ENCODE data around the gene S100A9.
"Not testable (repeated sequence)": the region's sequence is repeated elsewhere in the genome, so short reads cannot be mapped to it uniquely, and the experiment has no call there.

Gene S100A9

DNA sequence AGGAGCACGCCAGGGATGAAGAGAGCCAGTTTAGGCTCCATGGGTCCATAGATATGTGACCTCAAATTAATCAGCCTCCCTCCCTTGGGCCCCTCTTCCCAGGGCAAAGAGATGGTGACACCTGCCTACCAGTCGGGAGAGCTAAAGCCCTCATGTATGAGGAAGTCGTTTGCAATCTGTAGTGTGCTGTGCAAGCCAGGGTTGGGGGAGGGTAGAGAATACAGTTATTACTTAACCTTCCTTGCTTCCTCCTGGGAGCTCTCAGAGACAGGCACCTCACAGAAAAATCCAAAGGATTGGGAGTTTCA is 13.0 kb upstream of the S100A9 start:
- no peak overlapping the region for H3K4me3 ChIP-seq (ENCODE audit: low read depth, low read length)

GRCh38 chr1:153345187-153346076 is 12.2 kb upstream of the S100A9 start:
- no peak overlapping the region for H3K4me3 ChIP-seq (ENCODE audit: low read depth, low read length)

DNA sequence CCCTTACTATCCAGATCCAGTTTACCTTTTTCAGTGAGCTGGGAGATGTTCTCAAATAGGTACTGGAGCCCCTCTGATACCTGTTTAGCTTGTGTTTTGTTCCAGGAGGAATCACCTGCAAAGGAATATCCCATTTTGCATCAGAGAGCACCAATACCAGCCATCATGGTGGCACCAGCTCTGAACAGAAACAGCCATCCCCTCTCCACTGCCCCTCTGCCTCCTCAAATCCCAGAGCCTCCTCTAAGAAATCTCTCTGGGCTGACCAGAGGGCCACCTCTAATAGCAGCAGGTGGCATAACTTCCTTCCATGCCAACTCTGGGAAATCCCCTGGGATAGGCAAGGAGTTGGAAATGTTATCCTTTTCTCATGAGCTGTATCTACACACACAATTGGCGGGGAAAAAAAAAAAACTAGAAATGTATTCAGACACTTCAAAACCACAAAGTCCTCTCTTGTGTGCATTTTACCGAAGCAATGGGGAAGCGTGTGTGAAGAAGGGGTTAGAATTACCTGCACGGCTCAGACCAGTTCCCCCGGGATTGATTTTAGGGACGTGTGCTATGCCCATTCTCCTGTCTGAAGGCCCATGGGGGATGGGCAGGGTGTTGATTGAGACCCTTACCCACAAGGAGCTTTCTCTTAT is 11.5 kb upstream of the S100A9 start:
- H3K4me3 ChIP-seq (ENCODE audit: low read depth, low read length), result no peak overlapping the region

GRCh38 chr1:153347049-153347448 is 10.6 kb upstream of the S100A9 start:
- H3K4me3 ChIP-seq (ENCODE audit: low read depth, low read length), result not testable (repeated sequence)

GRCh38 chr1:153347856-153348255 is 9.8 kb upstream of the S100A9 start:
- H3K4me3 ChIP-seq (ENCODE audit: low read depth, low read length), result no peak overlapping the region

DNA sequence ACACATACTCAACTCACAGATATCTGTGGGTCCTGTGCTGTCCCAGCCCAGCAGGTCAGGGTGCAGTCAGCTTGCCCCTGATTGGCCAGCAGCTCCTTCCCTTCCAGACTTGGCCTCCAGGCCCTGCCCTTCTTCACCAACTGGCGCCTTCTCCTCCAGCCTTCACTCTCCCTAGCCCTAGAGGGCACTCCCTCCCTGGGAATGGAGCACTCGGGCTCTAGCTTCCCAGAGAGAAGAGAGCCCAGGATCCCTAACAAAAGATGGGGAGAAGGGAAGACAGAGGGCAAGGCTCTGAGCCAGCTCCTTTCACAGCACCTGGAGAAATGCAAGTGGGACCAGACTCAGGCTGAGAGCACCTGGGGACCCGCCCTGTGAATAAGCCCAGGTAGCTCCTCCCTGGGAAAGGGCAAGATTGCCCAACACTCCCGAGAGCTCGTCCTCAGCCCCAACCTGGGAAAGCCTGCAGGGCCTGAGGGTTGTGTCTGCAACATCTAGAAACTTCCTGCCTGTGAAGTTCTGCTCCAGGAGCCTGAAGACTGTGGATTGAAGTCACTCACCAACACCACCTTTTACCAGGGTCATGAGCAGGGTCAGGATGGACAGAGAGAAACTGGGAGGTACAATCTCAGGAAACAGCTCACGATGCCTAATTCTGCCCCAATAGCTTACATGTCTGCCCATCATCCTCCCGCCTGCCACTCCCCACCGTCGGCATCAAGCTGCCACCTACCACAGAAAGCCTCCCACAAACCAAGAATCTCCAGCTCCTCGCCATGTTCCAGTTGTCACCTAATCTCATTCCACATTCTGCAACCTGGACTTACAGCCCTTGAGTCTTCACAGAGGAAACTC is 8.9 kb upstream of the S100A9 start, which contains the start of gene PGLYRP4:
Gene PGLYRP4, minus strand, starts transcription at position 331 of the 852 bp plus-strand sequence. CDS start 909 bp downstream, outside the sequence.
- H3K4me3 ChIP-seq (ENCODE audit: low read depth, low read length), result no peak within 1 kb of the TSS

- no peak overlapping the region for H3K4me3 ChIP-seq (ENCODE audit: low read depth, low read length)
Measured at GRCh38 chr1:153349363-153350320, 8.0 kb upstream of the S100A9 start.

DNA sequence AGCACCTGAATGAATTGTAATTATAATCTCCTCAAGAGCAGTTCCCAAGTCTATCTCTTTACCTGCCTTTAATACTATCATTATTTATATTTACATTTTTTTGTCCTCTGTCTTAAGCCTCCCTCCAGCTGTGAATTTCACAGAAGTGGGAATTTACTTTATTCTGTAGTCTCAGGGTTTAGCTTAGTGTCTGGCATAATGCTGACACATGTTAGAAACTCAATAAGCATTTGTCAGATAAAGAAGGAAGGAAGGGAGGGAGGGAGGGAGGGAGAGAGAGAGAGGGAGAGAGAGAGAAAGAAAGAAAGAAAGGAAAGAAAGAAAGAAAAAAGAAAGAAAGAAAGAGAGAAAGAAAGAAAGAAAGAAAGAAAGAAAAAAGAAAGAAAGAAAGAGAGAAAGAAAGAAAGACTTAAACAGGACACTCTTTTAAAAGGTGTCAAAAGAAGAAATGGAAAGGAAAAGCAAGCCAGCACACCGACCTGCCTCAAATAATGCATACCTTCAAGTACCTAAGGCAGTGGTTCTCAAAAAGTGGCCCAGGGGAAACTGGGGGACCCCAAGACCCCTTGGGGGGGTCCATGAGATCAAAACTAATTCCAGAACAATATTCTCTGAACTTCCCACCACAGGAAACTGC is 7.2 kb upstream of the S100A9 start:
- no peak overlapping the region for H3K4me3 ChIP-seq (ENCODE audit: low read depth, low read length)

GRCh38 chr1:153352523-153352922 is 5.1 kb upstream of the S100A9 start:
- H3K4me3 ChIP-seq (ENCODE audit: low read depth, low read length), result no peak overlapping the region

- H3K4me3 ChIP-seq (ENCODE audit: low read depth, low read length), result no peak overlapping the region
Measured at GRCh38 chr1:153353226-153353947, 4.3 kb upstream of the S100A9 start.

- H3K4me3 ChIP-seq (ENCODE audit: low read depth, low read length), result no peak overlapping the region
Measured at GRCh38 chr1:153354515-153355193, 3.0 kb upstream of the S100A9 start.

DNA sequence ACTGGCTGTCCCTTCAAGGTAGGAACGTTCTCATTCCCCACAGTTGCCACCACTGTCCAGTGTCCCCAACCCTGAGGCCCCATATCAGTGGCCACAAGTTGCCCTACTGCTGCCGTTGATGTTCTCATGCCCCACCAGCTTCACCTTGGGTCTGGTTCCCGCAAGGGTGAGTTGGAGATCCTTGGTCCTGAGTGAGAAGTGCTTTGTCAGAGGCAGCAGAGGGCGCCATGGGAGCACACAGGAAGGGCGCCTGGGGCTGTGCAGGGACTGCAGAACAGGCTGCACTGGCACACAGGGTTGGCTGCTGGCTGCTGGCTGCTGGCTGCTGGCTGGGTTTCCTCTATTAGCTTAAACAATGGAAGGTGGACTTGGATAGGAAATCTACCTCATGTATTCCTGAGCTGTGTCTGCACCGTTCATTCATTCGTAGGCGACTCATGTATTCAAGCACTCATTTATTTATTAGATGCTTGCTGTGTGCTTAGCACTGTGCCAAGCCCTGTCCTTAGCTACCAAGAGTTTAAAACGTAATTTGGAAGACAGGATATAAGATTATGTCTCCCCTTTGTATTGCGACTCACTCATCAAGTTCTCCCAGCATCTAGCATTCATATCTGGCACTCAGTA is 2.1 kb upstream of the S100A9 start:
- no peak overlapping the region for H3K4me3 ChIP-seq (ENCODE audit: low read depth, low read length)

GRCh38 chr1:153356392-153357075 is 1.1 kb upstream of the S100A9 start:
- H3K4me3 ChIP-seq (ENCODE audit: low read depth, low read length), result no peak overlapping the region

- H3K4me3 ChIP-seq (ENCODE audit: low read depth, low read length), result no peak overlapping the region
Measured at GRCh38 chr1:153357076-153357852, 390 bp upstream of the S100A9 start.

GRCh38 chr1:153358691-153358975 is 979 bp downstream of the S100A9 start:
- H3K4me3 ChIP-seq (ENCODE audit: low read depth, low read length), result no peak overlapping the region

GRCh38 chr1:153359241-153359640 is 1.6 kb downstream of the S100A9 start:
- no peak overlapping the region for H3K4me3 ChIP-seq (ENCODE audit: low read depth, low read length)

DNA sequence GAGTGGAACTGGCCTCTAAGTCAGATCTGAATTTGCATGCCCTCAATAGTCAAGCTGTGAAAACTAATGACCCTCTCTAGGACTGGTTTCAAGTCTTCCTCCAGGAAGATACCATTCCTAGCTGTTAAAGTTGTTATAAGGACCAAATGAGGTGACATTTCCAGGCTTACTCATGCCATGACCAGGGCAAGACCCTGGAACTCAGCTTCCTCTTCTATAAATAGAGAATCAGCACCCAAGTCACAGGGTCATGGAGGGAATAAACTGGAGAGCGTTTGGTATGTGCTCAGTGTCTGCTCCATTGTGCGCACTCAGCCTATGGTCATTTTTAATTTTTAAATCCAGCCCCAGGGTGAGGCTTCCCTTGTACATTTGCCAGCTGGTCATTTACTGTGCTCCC is 2.5 kb downstream of the S100A9 start:
- H3K4me3 ChIP-seq (ENCODE audit: low read depth, low read length), result no peak overlapping the region
